PFSK-1 (cell line): Measurements from ENCODE around the gene OSM.

ENCODE experiments used
- POLR2AphosphoS5 ChIP-seq: IDR thresholded peaks from 2 replicates; pipeline ENCODE4 v1.6.1; 2012; ENCODE audit warnings: low read depth, mild to moderate bottlenecking, control low read depth, low read length, moderate library complexity
- REST ChIP-seq, 2 experiments: IDR thresholded peaks; 2 replicates each; pipeline versions ENCODE4 v1.6.1 to v1.8.0; 2011 to 2012; ENCODE audit warnings: low read depth in 2 of 2, low read length in 2 of 2, control low read depth in 1 of 2, inconsistent platforms in 1 of 2, mild to moderate bottlenecking in 1 of 2, moderate library complexity in 1 of 2; ENCODE audit not compliant: insufficient read depth in 1 of 2
- SIN3A ChIP-seq: IDR thresholded peaks from 2 replicates; pipeline ENCODE4 v1.6.1; 2012; ENCODE audit warnings: mild to moderate bottlenecking, low read length, moderate library complexity, borderline replicate concordance; ENCODE audit not compliant: insufficient read depth
- TAF1 ChIP-seq: IDR thresholded peaks from 2 replicates; pipeline ENCODE4 v1.6.1; 2012; ENCODE audit warnings: low read length, control low read depth, borderline replicate concordance; ENCODE audit not compliant: insufficient read depth

GRCh38 chr22:30250039-30250565 is 16.5 kb downstream of the OSM start:
- TF ChIP-seq POLR2AphosphoS5 (no peak), REST (IDR thresholded peaks at IDR 0.05; ENCODE audit: insufficient read depth in 1 of 2, low read depth in 2 of 2, low read length in 2 of 2) (no peak), SIN3A (no peak), TAF1 (no peak)
